D341Med (cell line): ENCODE data around the gene ZNF563.
"Not testable (repeated sequence)": the region's sequence is repeated elsewhere in the genome, so short reads cannot be mapped to it uniquely, and the experiment has no call there.

Experiments
- DNase-seq: peaks from one replicate; pipeline ENCODE4 v3.0.0; 2012; ENCODE audit warnings: low spot score

Gene ZNF563

GRCh38 chr19:12333162-12334159, at the start of gene ZNF563:
Gene ZNF563, minus strand, starts transcription at chr19:12333633. Its CDS starts 151 bp downstream, at chr19:12333482.
- peak; percentile 97 for DNase-seq

GRCh38 chr19:12380444-12380737, 47.0 kb upstream of the ZNF563 start:
- no peak for DNase-seq

GRCh38 chr19:12379732-12380443, 46.5 kb upstream of the ZNF563 start:
- DNase-seq: no peak

- DNase-seq: no peak
These were observed 40.6 kb upstream of the ZNF563 start for GRCh38 chr19:12374026-12374425.

- peak; percentile 94 for DNase-seq
These were observed 32.1 kb upstream of the ZNF563 start, which contains the start of gene ZNF442 for GRCh38 chr19:12365236-12366162. Gene ZNF442, minus strand, starts transcription at chr19:12365683. Its CDS starts 2,052 bp downstream, at chr19:12363631.

DNA sequence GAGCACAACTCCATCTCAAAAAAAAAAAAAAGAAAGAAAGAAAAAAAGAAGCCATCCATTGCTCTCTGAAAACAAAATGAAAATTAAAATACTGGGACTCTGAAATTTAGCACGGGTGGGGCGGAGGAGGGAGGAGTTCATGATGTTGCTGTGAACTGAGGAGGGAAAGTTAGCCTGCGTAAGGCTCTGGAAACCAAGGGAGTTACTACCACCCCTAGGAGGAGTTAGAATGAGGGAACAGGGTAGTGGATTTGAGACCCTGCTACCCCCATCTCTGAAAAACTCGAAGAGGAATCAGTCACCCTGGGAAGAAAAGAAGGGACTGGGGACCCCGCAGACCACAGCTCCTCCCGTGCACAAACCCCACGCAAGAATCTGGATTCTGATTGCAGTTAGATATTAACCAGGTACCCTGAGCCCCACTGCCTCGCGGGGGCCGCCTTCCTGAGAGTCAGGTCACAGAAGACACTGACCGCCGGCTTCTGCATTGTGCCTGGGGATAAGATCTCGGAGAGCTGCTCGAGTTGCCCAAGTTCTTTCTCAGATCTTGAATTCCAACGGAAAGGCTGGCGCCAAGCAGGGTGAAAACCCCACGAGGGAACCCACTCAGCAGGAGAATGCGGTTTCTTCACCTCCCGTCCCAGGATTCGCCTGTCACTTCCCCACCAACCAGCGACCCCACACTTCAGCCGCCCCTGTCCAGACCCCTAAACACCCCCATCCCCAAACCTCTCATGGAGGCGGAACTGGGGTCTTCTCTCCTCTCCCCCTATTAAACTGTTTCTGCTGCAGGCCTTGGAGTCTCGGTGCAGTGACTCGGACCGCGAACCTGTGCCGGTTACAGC, 31.2 kb upstream of the ZNF563 start:
- DNase-seq: peak; percentile 42

- not testable (repeated sequence) for DNase-seq
These were observed 28.8 kb upstream of the ZNF563 start for GRCh38 chr19:12362236-12362635.

DNA sequence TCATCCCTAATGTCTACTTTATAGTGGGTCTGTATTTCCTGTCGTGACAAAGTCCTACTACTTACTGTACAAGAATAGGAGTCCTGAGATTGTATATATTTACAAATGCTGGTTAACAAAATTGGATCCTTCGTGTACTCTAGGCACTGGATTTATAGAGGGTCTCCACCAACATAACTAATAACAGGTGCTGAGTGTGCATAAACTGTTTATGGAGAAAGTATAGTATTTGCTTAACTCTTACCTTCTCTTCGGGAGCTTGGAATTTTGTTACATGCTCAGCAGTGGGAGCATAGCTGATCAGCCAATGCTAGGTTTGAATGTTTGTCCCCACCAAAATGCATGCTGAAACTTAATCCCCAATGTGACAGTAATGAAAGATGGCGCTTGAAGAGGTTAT, 19.9 kb upstream of the ZNF563 start:
- no peak for DNase-seq

DNA sequence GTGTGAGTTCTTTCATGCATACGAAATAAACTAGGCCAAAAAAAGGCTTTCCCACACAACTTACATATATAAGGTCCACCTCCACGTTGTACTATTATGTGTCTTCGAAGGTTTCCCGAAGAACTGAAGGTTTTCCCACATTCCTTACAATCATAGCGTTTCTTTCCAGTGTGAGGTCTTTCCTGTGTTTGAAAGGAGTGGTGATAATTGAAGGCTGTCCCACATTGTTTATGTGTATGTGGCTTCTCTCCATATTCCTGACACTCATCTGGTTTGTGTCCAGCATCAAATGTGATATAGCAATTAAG, 17.4 kb upstream of the ZNF563 start:
- no peak for DNase-seq

DNA sequence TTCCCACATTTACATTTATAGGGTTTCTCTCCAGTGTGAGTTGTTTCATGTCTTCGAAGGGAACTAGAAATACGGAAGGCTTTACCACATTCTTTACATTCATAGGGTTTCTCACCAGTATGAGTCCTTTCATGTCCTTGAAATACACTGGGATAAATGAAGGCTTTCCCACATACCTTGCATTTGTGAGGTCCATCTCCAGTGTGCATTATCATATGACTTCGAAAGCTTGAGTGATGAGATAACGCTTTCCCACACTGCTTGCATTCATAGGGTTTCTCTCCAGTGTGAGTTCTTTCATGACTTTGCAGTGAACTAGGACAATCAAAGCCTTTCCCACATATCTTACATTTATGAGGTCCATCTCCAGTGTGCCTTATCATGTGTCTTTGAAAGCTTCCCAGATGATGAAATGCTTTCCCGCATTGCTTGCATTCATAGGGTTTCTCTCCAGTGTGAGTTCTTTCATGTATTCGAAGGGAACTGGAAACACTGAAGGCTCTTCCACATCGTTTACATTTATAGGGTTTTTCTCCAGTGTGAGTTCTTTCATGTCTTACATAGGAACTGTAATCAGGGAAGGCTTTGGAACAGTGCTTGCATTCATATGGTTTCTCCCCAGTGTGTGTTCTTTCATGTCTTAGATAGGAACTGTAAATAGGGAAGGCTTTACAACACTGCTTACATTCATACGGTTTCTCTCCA, 16.9 kb upstream of the ZNF563 start:
- DNase-seq: no peak

GRCh38 chr19:12346896-12347295, 13.5 kb upstream of the ZNF563 start:
- no peak for DNase-seq

- no peak for DNase-seq
These were observed 11.8 kb upstream of the ZNF563 start for GRCh38 chr19:12345197-12345596.

DNA sequence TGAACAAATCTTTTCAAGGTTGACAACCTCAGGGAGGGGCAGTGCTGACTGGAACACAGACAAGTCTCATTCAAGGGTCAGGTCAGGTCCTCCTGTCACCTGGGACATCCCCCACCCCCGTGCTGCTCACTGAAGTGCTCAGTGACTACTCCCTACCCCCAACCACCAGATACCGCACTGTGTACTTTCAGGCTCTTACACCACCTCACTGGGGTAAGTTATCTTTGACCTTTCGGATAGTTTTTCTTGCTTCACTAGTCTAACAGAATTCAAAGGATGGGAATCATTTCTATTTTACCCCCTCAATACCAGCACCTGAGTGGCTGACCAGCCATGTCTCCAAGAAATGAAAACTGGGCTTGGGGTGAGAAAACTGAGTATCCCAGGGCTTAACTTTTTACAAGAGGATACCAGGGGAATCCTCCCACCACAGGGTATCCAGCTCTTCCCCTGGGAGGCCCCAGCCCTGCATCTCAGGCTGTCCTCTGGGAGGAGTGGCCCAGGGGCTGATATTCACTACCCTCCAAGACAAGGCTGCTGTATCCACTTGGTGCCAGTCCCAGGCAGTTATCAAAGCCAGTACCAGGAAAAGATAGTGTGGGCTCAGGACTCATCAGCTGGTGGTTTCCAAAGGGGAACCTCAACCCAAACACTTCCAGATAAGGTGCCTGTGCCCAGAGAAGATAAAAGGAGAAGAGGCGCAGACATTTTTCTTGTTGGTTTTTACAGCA, 2.1 kb downstream of the ZNF563 start:
- DNase-seq: no peak

- DNase-seq: no peak
These were observed 3.1 kb downstream of the ZNF563 start for GRCh38 chr19:12330340-12330739.

DNA sequence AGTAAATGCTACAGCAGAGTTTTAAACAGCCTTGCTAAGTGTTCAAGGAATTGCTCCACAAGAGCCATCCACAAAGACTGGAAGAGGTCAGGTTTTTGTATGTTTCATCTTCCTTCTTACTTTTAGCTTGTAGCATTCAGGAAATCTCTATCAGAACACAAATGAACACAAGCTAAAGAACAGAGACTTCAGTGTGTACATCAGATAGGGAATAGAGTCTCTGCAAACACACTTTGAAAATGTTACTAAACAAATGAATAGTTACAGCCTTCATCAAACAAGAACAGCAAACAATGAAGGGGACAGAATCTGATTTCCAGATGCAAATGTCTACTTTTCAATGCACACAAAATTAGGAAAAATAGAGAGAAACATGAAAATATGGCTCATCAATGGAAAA, 7.7 kb downstream of the ZNF563 start:
- DNase-seq: no peak

DNA sequence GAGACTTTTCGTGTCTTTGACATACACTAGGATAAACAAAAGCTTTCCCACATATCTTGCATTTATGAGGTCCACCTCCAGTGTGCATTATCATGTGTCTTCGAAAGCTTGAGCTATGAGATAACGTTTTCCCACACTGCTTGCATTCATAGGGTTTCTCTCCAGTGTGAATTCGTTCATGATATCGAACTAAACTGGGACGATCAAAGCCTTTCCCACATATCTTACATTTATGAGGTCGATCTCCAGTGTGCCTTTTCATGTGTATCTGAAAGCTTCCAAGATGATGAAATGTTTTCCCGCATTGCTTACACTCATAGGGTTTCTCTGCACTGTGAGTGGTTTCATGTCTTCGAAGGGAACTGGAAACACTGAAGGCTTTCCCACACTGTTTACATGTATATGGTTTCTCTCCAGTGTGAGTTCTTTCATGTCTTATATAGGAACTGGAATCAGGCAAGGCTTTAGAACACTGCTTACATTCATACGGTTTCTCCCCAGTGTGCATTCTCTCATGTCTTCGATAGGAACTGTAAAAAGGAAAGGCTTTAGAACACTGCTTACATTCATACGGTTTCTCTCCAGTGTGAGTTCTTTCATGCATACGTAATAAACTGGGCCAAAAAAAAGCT, 14.5 kb downstream of the ZNF563 start:
- no peak for DNase-seq

DNA sequence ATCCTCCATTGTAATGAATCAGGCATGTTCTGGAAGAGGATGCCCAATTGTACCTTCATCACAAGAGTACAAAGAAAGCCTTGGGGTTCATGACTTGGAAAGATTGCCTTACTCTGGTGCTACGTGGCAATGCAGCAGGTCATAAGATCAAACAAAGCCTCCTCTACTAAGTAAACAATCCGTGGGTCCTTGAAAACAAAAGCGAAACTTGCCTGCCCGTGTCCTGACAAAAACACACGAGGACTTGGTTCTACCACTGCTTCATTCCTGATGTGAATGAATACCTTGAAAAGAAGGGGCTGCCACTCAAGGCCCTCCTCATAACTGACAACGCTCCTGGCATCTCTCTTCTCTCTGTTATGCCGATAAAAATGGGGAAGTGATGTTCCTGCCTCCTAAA, 18.9 kb downstream of the ZNF563 start:
- no peak for DNase-seq

- DNase-seq: not testable (repeated sequence)
These were observed 24.5 kb downstream of the ZNF563 start for GRCh38 chr19:12308891-12309290.

- DNase-seq: no peak
These were observed 38.2 kb downstream of the ZNF563 start for GRCh38 chr19:12295191-12295590.
